HG03565 (cell line): ENCODE measurements around the gene PIP5K1B.

Source experiments
- ATAC-seq: cut with Tn5 transposase; IDR thresholded peaks from one replicate; pipeline ENCODE4 v1.9.1; 2021; ENCODE audit warnings: mild to moderate bottlenecking, moderate library complexity; ENCODE audit not compliant: unreplicated experiment

PIP5K1B gene

GRCh38 chr9:68805890-68806517 lies 101.0 kb downstream of the PIP5K1B start:
- no peak for ATAC-seq

- no peak for ATAC-seq
Measured at GRCh38 chr9:68808338-68808890, 103.4 kb downstream of the PIP5K1B start.

GRCh38 chr9:68817079-68817875 lies 112.2 kb downstream of the PIP5K1B start:
- ATAC-seq = no peak

- no peak for ATAC-seq
Measured at GRCh38 chr9:68819065-68819464, 114.0 kb downstream of the PIP5K1B start.

GRCh38 chr9:68821911-68822310 lies 116.9 kb downstream of the PIP5K1B start:
- no peak for ATAC-seq

- ATAC-seq = no peak
Measured at GRCh38 chr9:68822596-68823165, 117.6 kb downstream of the PIP5K1B start.

- ATAC-seq = no peak
Measured at GRCh38 chr9:68825762-68826472, 120.9 kb downstream of the PIP5K1B start.

GRCh38 chr9:68827837-68828744 lies 123.1 kb downstream of the PIP5K1B start:
- ATAC-seq = no peak

GRCh38 chr9:68832101-68832500 lies 127.1 kb downstream of the PIP5K1B start:
- ATAC-seq = no peak

- no peak for ATAC-seq
Measured at GRCh38 chr9:68832861-68833518, 128.0 kb downstream of the PIP5K1B start.

- ATAC-seq = no peak
Measured at GRCh38 chr9:68834931-68835520, 130.0 kb downstream of the PIP5K1B start.

- ATAC-seq = no peak
Measured at GRCh38 chr9:68836788-68837187, 131.7 kb downstream of the PIP5K1B start.

- no peak for ATAC-seq
Measured at GRCh38 chr9:68838245-68838644, 133.2 kb downstream of the PIP5K1B start.

- no peak for ATAC-seq
Measured at GRCh38 chr9:68841276-68842052, 136.4 kb downstream of the PIP5K1B start.

GRCh38 chr9:68842568-68842967 lies 137.5 kb downstream of the PIP5K1B start:
- no peak for ATAC-seq

GRCh38 chr9:68843239-68843638 lies 138.2 kb downstream of the PIP5K1B start:
- ATAC-seq = no peak

GRCh38 chr9:68844157-68844556 lies 139.1 kb downstream of the PIP5K1B start:
- no peak for ATAC-seq
